OCI-LY3 (cell line): ENCODE measurements around the gene RNF113B.

Experiments
- H2AFZ ChIP-seq: fragments of 200-600, 300-600 bp; shearing (Covaris generic); 2 replicates; pipeline ENCODE4 v1.6.0; 2014; ENCODE audit warnings: antibody characterized with exemption, low read depth, low read length
- H3K27ac ChIP-seq: fragments of 200-600, 300-600 bp; sonication (generic); 2 replicates; pipeline ENCODE4 v1.5.1; 2014; ENCODE audit warnings: mild to moderate bottlenecking, low read length, moderate library complexity, mixed read lengths
- H3K27me3 ChIP-seq: fragments of 200-600, 300-600 bp; sonication (generic); 2 replicates; pipeline ENCODE4 v1.6.1; 2014; ENCODE audit warnings: low read depth, low read length, mixed read lengths
- H3K36me3 ChIP-seq: fragments of 200-600, 300-600 bp; sonication (generic); replicated peaks from 2 replicates; pipeline ENCODE3; 2014; ENCODE audit warnings: low read depth, low read length, mixed read lengths
- H3K4me1 ChIP-seq: fragments of 300-600, 200-600 bp; sonication (generic); 2 replicates; pipeline ENCODE4 v1.6.1; 2014; ENCODE audit warnings: low read length, mixed read lengths
- H3K4me2 ChIP-seq: fragments of 200-600, 300-600 bp; sonication (generic); 2 replicates; pipeline ENCODE4 v1.6.1; 2014; ENCODE audit warnings: low read length, mixed read lengths
- H3K4me3 ChIP-seq: fragments of 300-600, 200-600 bp; sonication (generic); 2 replicates; pipeline ENCODE4 v1.5.1; 2014; ENCODE audit warnings: antibody characterized with exemption, mild to moderate bottlenecking, low read length, moderate library complexity
- H3K79me2 ChIP-seq: fragments of 300-600, 200-600 bp; shearing (Covaris generic); 2 replicates; pipeline ENCODE4 v1.6.1; 2014; ENCODE audit warnings: mild to moderate bottlenecking, low read length, mixed read lengths
- H3K9ac ChIP-seq: fragments of 300-600, 200-600 bp; shearing (Covaris generic); 2 replicates; pipeline ENCODE4 v1.6.0; 2014; ENCODE audit warnings: mild to moderate bottlenecking, low read length, moderate library complexity
- H3K9me3 ChIP-seq: fragments of 200-600, 300-600 bp; shearing (Covaris generic); 2 replicates; pipeline ENCODE4 v1.6.1; 2014; ENCODE audit warnings: low read length, mixed read lengths; ENCODE audit not compliant: insufficient read depth
- H4K20me1 ChIP-seq: fragments of 200-600, 300-600 bp; sonication (generic); 2 replicates; pipeline ENCODE4 v1.6.1; 2016; ENCODE audit warnings: low read length, mixed read lengths; ENCODE audit not compliant: insufficient read depth
- CTCF ChIP-seq: fragments of 200-600, 300-600 bp; sonication (generic); IDR thresholded peaks from 2 replicates; pipeline ENCODE4 v1.5.1; 2014; ENCODE audit warnings: antibody characterized with exemption, low read length, low read depth
- EZH2phosphoT487 ChIP-seq: fragments of 200-600 bp; shearing (Covaris generic); IDR thresholded peaks from 2 replicates; pipeline ENCODE4 v1.6.1; 2018; ENCODE audit warnings: antibody characterized with exemption, mixed run types, low read depth

Gene RNF113B

GRCh38 chr13:98180092-98180491 lies 3.0 kb upstream of the RNF113B start:
- TF ChIP-seq EZH2phosphoT487 (no peak), CTCF (no peak)
- H3K9me3 ChIP-seq, result no peaks in the 10 kb centered on the region
- no peak overlapping the region for H2AFZ ChIP-seq
- H3K9ac ChIP-seq, result no peak overlapping the region
- no peaks in the 10 kb centered on the region for H3K79me2 ChIP-seq
- no peak overlapping the region for H3K27ac ChIP-seq
- peaks cover 1% of the 10 kb centered on the region for H3K4me1 ChIP-seq
- no peaks in the 10 kb centered on the region for H3K36me3 ChIP-seq
- no peaks in the 10 kb centered on the region for H4K20me1 ChIP-seq
- H3K4me2 ChIP-seq, result no peak overlapping the region
- no peaks in the 10 kb centered on the region for H3K27me3 ChIP-seq
- H3K4me3 ChIP-seq, result no peak overlapping the region

DNA sequence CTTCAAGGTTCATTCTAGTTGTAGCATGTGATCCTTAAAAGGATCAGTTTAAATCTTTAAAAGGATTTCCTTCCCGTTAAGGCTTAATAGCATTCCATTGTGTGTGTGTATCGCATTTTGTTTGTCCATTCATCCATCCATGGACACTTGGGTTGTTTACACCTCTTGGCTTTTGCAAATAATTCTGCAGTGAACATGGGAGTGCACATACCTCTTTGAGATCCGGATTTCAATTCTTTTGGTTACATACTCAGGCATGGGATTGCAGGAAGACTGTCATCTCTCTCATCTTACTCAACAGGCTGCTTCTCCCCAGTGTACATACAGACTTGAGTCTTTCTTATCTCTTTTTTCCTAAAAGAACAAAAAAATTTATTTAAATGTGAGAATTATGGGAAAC lies 1.2 kb downstream of the RNF113B start:
- no peaks in the 10 kb centered on the region for H3K9me3 ChIP-seq
- no peak overlapping the region for H3K9ac ChIP-seq
- no peak for TF ChIP-seq CTCF
- TF ChIP-seq EZH2phosphoT487, result no peak
- H4K20me1 ChIP-seq, result no peaks in the 10 kb centered on the region
- peaks cover 6% of the 10 kb centered on the region for H3K4me1 ChIP-seq
- H3K4me2 ChIP-seq, result no peak overlapping the region
- no peaks in the 10 kb centered on the region for H3K36me3 ChIP-seq
- H3K27ac ChIP-seq, result no peak overlapping the region
- no peak overlapping the region for H2AFZ ChIP-seq
- H3K27me3 ChIP-seq, result peaks cover 5% of the 10 kb centered on the region
- H3K79me2 ChIP-seq, result no peaks in the 10 kb centered on the region
- H3K4me3 ChIP-seq, result no peak overlapping the region

GRCh38 chr13:98175043-98175442 lies 2.0 kb downstream of the RNF113B start:
- H3K9ac ChIP-seq, result no peak overlapping the region
- no peak overlapping the region for H3K4me3 ChIP-seq
- H3K9me3 ChIP-seq, result no peaks in the 10 kb centered on the region
- no peak overlapping the region for H3K4me2 ChIP-seq
- H3K4me1 ChIP-seq, result peaks cover 6% of the 10 kb centered on the region
- no peak overlapping the region for H2AFZ ChIP-seq
- H3K79me2 ChIP-seq, result no peaks in the 10 kb centered on the region
- H3K36me3 ChIP-seq, result no peaks in the 10 kb centered on the region
- H4K20me1 ChIP-seq, result no peaks in the 10 kb centered on the region
- no peak for TF ChIP-seq CTCF
- peaks cover 5% of the 10 kb centered on the region for H3K27me3 ChIP-seq
- no peak overlapping the region for H3K27ac ChIP-seq

DNA sequence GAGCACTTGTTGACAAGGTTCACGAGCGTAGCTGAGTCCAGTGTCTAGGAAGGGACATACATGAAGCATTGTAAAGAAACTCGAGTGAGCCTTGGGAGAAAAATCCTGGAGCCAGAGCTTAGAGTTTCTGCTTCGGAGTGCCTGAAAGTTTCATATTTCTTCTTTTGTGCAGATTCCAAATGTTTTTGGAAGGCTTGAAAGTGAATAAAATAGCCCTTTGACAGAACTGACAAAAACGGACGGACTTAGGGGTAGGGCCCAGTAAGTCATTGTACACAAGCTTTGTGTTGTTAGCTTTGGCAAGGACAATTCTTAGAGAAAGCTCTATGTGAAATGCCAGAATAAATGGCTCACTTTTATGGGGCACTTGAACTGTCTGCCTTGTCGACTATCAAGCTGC lies 2.8 kb downstream of the RNF113B start:
- no peaks in the 10 kb centered on the region for H3K79me2 ChIP-seq
- no peak overlapping the region for H3K4me2 ChIP-seq
- H3K4me1 ChIP-seq, result peaks cover 6% of the 10 kb centered on the region
- no peaks in the 10 kb centered on the region for H4K20me1 ChIP-seq
- H3K27ac ChIP-seq, result no peak overlapping the region
- H2AFZ ChIP-seq, result no peak overlapping the region
- H3K9ac ChIP-seq, result no peak overlapping the region
- peaks cover 6% of the 10 kb centered on the region for H3K27me3 ChIP-seq
- TF ChIP-seq CTCF (no peak), EZH2phosphoT487 (no peak)
- no peaks in the 10 kb centered on the region for H3K36me3 ChIP-seq
- no peaks in the 10 kb centered on the region for H3K9me3 ChIP-seq
- H3K4me3 ChIP-seq, result no peak overlapping the region
